ENCODE data around the gene MBNL1. TPM values are rescaled to one million over a fixed set of nuclear protein-coding genes. Genes with fewer than 3 reads are reported as not detected.

The MBNL1 gene
- total RNA-seq, 1 experiment from 2014 or later = 117 TPM

- TF ChIP-seq EZH2 (IDR thresholded peaks at IDR 0.05; ENCODE audit: borderline replicate concordance, low read depth, low read length, poor library complexity, severe bottlenecking) (no peak), CTCF (conservative IDR thresholded peaks at IDR 0.05; ENCODE audit: low read depth, low read length) (no peak)
- DNase-seq (ENCODE audit: low spot score) = no peak
- Histone ChIP-seq H3K27ac (ENCODE audit: low read depth, low read length, poor library complexity, severe bottlenecking) (no peak overlapping the region), H3K9me3 (ENCODE audit: low read depth, low read length, poor library complexity, severe bottlenecking) (no peaks in the 10 kb centered on the region), H3K4me1 (ENCODE audit: insufficient read depth, low read length, poor library complexity, severe bottlenecking) (peaks cover 41% of the 10 kb centered on the region), H3K36me3 (ENCODE audit: insufficient read depth, low read length, poor library complexity, severe bottlenecking) (no peaks in the 10 kb centered on the region), H3K27me3 (replicated peaks; ENCODE audit: insufficient read depth, low read depth, low read length, poor library complexity) (no peaks in the 10 kb centered on the region), H3K4me3 (ENCODE audit: low read depth, low read length, poor library complexity, severe bottlenecking) (no peak overlapping the region)
- intact Hi-C loops (cut with micrococcal nuclease; ENCODE audit: unreplicated experiment) = no loop called here
- CTCF ChIA-PET = no interaction called here
- no TSS peak for BruUV-seq (replicated peaks)
- POLR2A ChIA-PET (ENCODE audit: low non-redundant PET) = no interaction called here
Measured at GRCh38 chr3:152350776-152351175, 82.0 kb downstream of the MBNL1 start.

GRCh38 chr3:152352554-152352953 lies 83.8 kb downstream of the MBNL1 start:
- no TSS peak for BruUV-seq (replicated peaks)
- DNase-seq (ENCODE audit: low spot score) = no peak
- CTCF ChIA-PET = no interaction called here
- H3K4me3 ChIP-seq (ENCODE audit: low read depth, low read length, poor library complexity, severe bottlenecking) = no peak overlapping the region
- intact Hi-C loops (cut with micrococcal nuclease; ENCODE audit: unreplicated experiment) = no loop called here
- TF ChIP-seq EZH2 (IDR thresholded peaks at IDR 0.05; ENCODE audit: borderline replicate concordance, low read depth, low read length, poor library complexity, severe bottlenecking) = no peak
- no peak for TF ChIP-seq CTCF (conservative IDR thresholded peaks at IDR 0.05; ENCODE audit: low read depth, low read length)
- H3K27ac ChIP-seq (ENCODE audit: low read depth, low read length, poor library complexity, severe bottlenecking) = no peak overlapping the region
- peaks cover 41% of the 10 kb centered on the region for H3K4me1 ChIP-seq (ENCODE audit: insufficient read depth, low read length, poor library complexity, severe bottlenecking)
- no peaks in the 10 kb centered on the region for H3K9me3 ChIP-seq (ENCODE audit: low read depth, low read length, poor library complexity, severe bottlenecking)
- no peaks in the 10 kb centered on the region for H3K36me3 ChIP-seq (ENCODE audit: insufficient read depth, low read length, poor library complexity, severe bottlenecking)
- POLR2A ChIA-PET (ENCODE audit: low non-redundant PET) = no interaction called here
- no peaks in the 10 kb centered on the region for H3K27me3 ChIP-seq (replicated peaks; ENCODE audit: insufficient read depth, low read depth, low read length, poor library complexity)

- Histone ChIP-seq H3K4me1 (ENCODE audit: insufficient read depth, low read length, poor library complexity, severe bottlenecking) (peaks cover 39% of the 10 kb centered on the region), H3K36me3 (ENCODE audit: insufficient read depth, low read length, poor library complexity, severe bottlenecking) (no peaks in the 10 kb centered on the region), H3K9me3 (ENCODE audit: low read depth, low read length, poor library complexity, severe bottlenecking) (no peaks in the 10 kb centered on the region), H3K27ac (ENCODE audit: low read depth, low read length, poor library complexity, severe bottlenecking) (no peak overlapping the region), H3K27me3 (replicated peaks; ENCODE audit: insufficient read depth, low read depth, low read length, poor library complexity) (no peaks in the 10 kb centered on the region), H3K4me3 (ENCODE audit: low read depth, low read length, poor library complexity, severe bottlenecking) (no peak overlapping the region)
- CTCF ChIA-PET = no interaction called here
- DNase-seq (ENCODE audit: low spot score) = no peak
- TF ChIP-seq CTCF (conservative IDR thresholded peaks at IDR 0.05; ENCODE audit: low read depth, low read length) (no peak), EZH2 (IDR thresholded peaks at IDR 0.05; ENCODE audit: borderline replicate concordance, low read depth, low read length, poor library complexity, severe bottlenecking) (no peak)
- intact Hi-C loops (cut with micrococcal nuclease; ENCODE audit: unreplicated experiment) = no loop called here
- BruUV-seq (replicated peaks) = no TSS peak
- POLR2A ChIA-PET (ENCODE audit: low non-redundant PET) = no interaction called here
Measured at GRCh38 chr3:152353578-152353977, 84.8 kb downstream of the MBNL1 start.
